Measurements from ENCODE around the gene VAC14.

Gene VAC14

GRCh38 chr16:70720425-70721201, 80.3 kb downstream of the VAC14 start:
- TF ChIP-seq, protein P1, sequence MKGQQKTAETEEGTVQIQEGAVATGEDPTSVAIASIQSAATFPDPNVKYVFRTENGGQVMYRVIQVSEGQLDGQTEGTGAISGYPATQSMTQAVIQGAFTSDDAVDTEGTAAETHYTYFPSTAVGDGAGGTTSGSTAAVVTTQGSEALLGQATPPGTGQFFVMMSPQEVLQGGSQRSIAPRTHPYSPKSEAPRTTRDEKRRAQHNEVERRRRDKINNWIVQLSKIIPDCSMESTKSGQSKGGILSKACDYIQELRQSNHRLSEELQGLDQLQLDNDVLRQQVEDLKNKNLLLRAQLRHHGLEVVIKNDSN (IDR thresholded peaks at IDR 0.05) = no peak
- TF ChIP-seq REST (IDR thresholded peaks at IDR 0.05; ENCODE audit: low read depth) = no peak
- TF ChIP-seq, protein P2, sequence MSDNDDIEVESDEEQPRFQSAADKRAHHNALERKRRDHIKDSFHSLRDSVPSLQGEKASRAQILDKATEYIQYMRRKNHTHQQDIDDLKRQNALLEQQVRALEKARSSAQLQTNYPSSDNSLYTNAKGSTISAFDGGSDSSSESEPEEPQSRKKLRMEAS (IDR thresholded peaks at IDR 0.05) = no peak
- TF ChIP-seq FOXM1 (IDR thresholded peaks at IDR 0.05; ENCODE audit: borderline replicate concordance, low read depth) = no peak
- TF ChIP-seq TEAD4 (IDR thresholded peaks at IDR 0.05) = no peak
- TF ChIP-seq CREB1 (IDR thresholded peaks at IDR 0.05; ENCODE audit: low read depth) = no peak
- TF ChIP-seq RAD21 (IDR thresholded peaks at IDR 0.05; ENCODE audit: low read depth) = no peak
- TF ChIP-seq ZBTB7A (IDR thresholded peaks at IDR 0.05; ENCODE audit: low read depth) = no peak
- TF ChIP-seq TCF12 (IDR thresholded peaks at IDR 0.05; ENCODE audit: low read depth) = no peak
- no peak for TF ChIP-seq NFIC (IDR thresholded peaks at IDR 0.05)
- TF ChIP-seq EP300 (IDR thresholded peaks at IDR 0.05; ENCODE audit: borderline replicate concordance) = no peak
- no peak for TF ChIP-seq YY1 (IDR thresholded peaks at IDR 0.05; ENCODE audit: low read depth)
- no peak for TF ChIP-seq CEBPB (IDR thresholded peaks at IDR 0.05)
- no peak for TF ChIP-seq TAF1 (IDR thresholded peaks at IDR 0.05; ENCODE audit: low read depth)
- TF ChIP-seq EGR1 (IDR thresholded peaks at IDR 0.05) = no peak

GRCh38 chr16:70717065-70717464, 83.9 kb downstream of the VAC14 start:
- TF ChIP-seq NFIC (IDR thresholded peaks at IDR 0.05) (no peak), REST (IDR thresholded peaks at IDR 0.05; ENCODE audit: low read depth) (no peak), CEBPB (IDR thresholded peaks at IDR 0.05) (no peak), YY1 (IDR thresholded peaks at IDR 0.05; ENCODE audit: low read depth) (no peak), EGR1 (IDR thresholded peaks at IDR 0.05) (no peak), TCF12 (IDR thresholded peaks at IDR 0.05; ENCODE audit: low read depth) (no peak), CREB1 (IDR thresholded peaks at IDR 0.05; ENCODE audit: low read depth) (no peak), FOXM1 (IDR thresholded peaks at IDR 0.05; ENCODE audit: borderline replicate concordance, low read depth) (no peak), TEAD4 (IDR thresholded peaks at IDR 0.05) (no peak), RAD21 (IDR thresholded peaks at IDR 0.05; ENCODE audit: low read depth) (no peak), TAF1 (IDR thresholded peaks at IDR 0.05; ENCODE audit: low read depth) (no peak), ZBTB7A (IDR thresholded peaks at IDR 0.05; ENCODE audit: low read depth) (no peak), EP300 (IDR thresholded peaks at IDR 0.05; ENCODE audit: borderline replicate concordance) (no peak)
- TF ChIP-seq, protein P2 (IDR thresholded peaks at IDR 0.05) = no peak
- TF ChIP-seq, protein P1 (IDR thresholded peaks at IDR 0.05) = no peak

GRCh38 chr16:70715860-70716357, 85.0 kb downstream of the VAC14 start:
- no peak for TF ChIP-seq YY1 (IDR thresholded peaks at IDR 0.05; ENCODE audit: low read depth)
- peak; percentile 3; the same call in 1 of the 2 replicates for TF ChIP-seq NFIC (IDR thresholded peaks at IDR 0.05)
- TF ChIP-seq, protein P1 (IDR thresholded peaks at IDR 0.05) = 0 out of 2 replicates have a peak, but pooled peaks have one; percentile 13

DNA sequence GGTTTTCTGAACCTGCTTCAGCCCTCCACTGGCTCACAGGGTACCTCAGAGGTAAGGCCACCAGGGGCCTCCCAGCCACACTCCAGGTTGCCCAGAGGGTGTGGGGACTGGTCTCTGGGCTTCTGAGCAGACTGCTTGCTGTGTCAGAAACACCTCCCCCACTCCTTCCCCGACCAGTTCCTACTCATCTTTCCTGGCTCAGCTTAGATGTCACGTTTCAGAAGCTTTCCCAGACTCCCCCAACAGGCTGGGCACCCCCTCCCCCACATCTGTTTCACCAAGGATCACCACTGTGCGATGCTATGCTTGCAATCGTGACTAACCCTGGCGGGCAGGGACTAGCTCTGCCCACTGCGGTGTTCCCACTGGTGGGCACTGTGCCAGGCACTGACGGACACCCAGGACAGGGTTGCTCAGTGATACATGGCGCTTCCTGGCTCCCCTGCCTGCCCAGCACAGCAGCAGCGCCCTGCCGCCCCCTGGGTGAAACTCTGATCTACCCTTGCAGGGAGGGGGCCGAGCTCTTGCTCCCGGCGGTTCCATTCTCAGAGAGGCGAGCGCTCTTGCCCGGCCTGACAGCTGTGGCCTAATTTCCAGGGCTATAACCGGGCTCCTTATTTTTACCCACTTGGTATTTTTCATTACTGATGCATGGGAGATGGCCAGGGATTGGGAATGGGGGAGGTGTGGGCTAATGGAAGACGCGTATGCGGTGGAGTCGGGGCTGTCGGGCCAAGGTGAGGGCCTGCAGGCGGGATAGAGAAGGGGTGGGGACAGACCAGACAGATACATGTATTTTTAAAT, 85.7 kb downstream of the VAC14 start:
- TF ChIP-seq ZBTB7A (IDR thresholded peaks at IDR 0.05; ENCODE audit: low read depth) = peak; percentile 52; the same call in 1 of the 2 replicates
- TF ChIP-seq RAD21 (IDR thresholded peaks at IDR 0.05; ENCODE audit: low read depth) = peak; percentile 13; the same call in 1 of the 2 replicates
- TF ChIP-seq EP300 (IDR thresholded peaks at IDR 0.05; ENCODE audit: borderline replicate concordance) = peak; percentile 43; the same call in 1 of the 2 replicates
- TF ChIP-seq TCF12 (IDR thresholded peaks at IDR 0.05; ENCODE audit: low read depth) = 0 out of 2 replicates have a peak, but pooled peaks have one; percentile 21
- peak; percentile 82 for TF ChIP-seq NFIC (IDR thresholded peaks at IDR 0.05)
- no peak for TF ChIP-seq TAF1 (IDR thresholded peaks at IDR 0.05; ENCODE audit: low read depth)
- no peak for TF ChIP-seq CEBPB (IDR thresholded peaks at IDR 0.05)
- TF ChIP-seq CREB1 (IDR thresholded peaks at IDR 0.05; ENCODE audit: low read depth) = no peak
- TF ChIP-seq YY1 (IDR thresholded peaks at IDR 0.05; ENCODE audit: low read depth) = no peak; the same call in 1 of the 2 replicates
- TF ChIP-seq, protein P2 (IDR thresholded peaks at IDR 0.05) = peak; percentile 23; the same call in 1 of the 2 replicates
